Ureter (tissue), 1 donor: ENCODE data around the gene C19orf81. TPM values are rescaled to one million over a fixed set of nuclear protein-coding genes. Genes with fewer than 3 reads are reported as not detected.

Experiments
- total RNA-seq: library from RNA; stranded (reverse); gene quantifications from one replicate; pipeline ENCODE4 v1.2.4, GENCODE V29; 2023
- donor health status: DM: yes; HTN: yes; CAD: no.

C19orf81 gene
- total RNA-seq, 1 donor from 2014 or later = 1.6 TPM

Other genes starting within 250 kb of the C19orf81 start
- gene SPIB, start 230.5 kb upstream of the C19orf81 start, total RNA-seq = 0.96 TPM
- gene MYBPC2, start 216.6 kb upstream of the C19orf81 start, total RNA-seq = 0.52 TPM
- gene EMC10, start 172.9 kb upstream of the C19orf81 start, total RNA-seq = 94.0 TPM
- 1.9 TPM for gene GARIN5A, start 172.6 kb upstream of the C19orf81 start, total RNA-seq
- gene JOSD2, start 138.3 kb upstream of the C19orf81 start, total RNA-seq = 26.6 TPM
- not detected for gene ASPDH, start 135.5 kb upstream of the C19orf81 start, total RNA-seq
- gene LRRC4B, start 81.0 kb upstream of the C19orf81 start, total RNA-seq = 4.7 TPM
- 0.96 TPM for gene SYT3, start 9.6 kb upstream of the C19orf81 start, total RNA-seq
- gene SHANK1, start 70.4 kb downstream of the C19orf81 start, total RNA-seq = 0.29 TPM
- gene CLEC11A, start 73.9 kb downstream of the C19orf81 start, total RNA-seq = 8.1 TPM
- not detected for gene GPR32, start 121.0 kb downstream of the C19orf81 start, total RNA-seq
- gene ACP4, start 141.0 kb downstream of the C19orf81 start, total RNA-seq = not detected
- 0.60 TPM for gene KLK1, start 174.3 kb downstream of the C19orf81 start, total RNA-seq
- gene KLK15, start 184.1 kb downstream of the C19orf81 start, total RNA-seq = not detected
- not detected for gene KLK3, start 205.5 kb downstream of the C19orf81 start, total RNA-seq
- gene KLK2, start 224.0 kb downstream of the C19orf81 start, total RNA-seq = not detected